IPS-18a (cell line): ENCODE data around the gene LZTFL1.

Experiments used
- H3K27ac ChIP-seq: one replicate; pipeline ENCODE4 v1.5.1; 2013; ENCODE audit warnings: low read length
- H3K27me3 ChIP-seq: one replicate; pipeline ENCODE4 v1.6.1; 2013; ENCODE audit warnings: mild to moderate bottlenecking, low read length; ENCODE audit not compliant: control insufficient read depth, insufficient read depth
- H3K36me3 ChIP-seq: one replicate; pipeline ENCODE4 v1.6.1; 2013; ENCODE audit warnings: low read depth, low read length; ENCODE audit not compliant: control insufficient read depth
- H3K4me1 ChIP-seq: one replicate; pipeline ENCODE4 v1.6.1; 2013; ENCODE audit warnings: low read depth, low read length; ENCODE audit not compliant: control insufficient read depth
- H3K4me3 ChIP-seq: one replicate; pipeline ENCODE4 v1.5.1; 2013; ENCODE audit warnings: low read length
- H3K9ac ChIP-seq: one replicate; pipeline ENCODE4 v1.6.1; 2013; ENCODE audit warnings: mild to moderate bottlenecking, low read length, moderate library complexity
- H3K9me3 ChIP-seq: one replicate; pipeline ENCODE4 v1.6.1; 2013; ENCODE audit warnings: low read depth, low read length; ENCODE audit not compliant: control insufficient read depth

LZTFL1 gene

DNA sequence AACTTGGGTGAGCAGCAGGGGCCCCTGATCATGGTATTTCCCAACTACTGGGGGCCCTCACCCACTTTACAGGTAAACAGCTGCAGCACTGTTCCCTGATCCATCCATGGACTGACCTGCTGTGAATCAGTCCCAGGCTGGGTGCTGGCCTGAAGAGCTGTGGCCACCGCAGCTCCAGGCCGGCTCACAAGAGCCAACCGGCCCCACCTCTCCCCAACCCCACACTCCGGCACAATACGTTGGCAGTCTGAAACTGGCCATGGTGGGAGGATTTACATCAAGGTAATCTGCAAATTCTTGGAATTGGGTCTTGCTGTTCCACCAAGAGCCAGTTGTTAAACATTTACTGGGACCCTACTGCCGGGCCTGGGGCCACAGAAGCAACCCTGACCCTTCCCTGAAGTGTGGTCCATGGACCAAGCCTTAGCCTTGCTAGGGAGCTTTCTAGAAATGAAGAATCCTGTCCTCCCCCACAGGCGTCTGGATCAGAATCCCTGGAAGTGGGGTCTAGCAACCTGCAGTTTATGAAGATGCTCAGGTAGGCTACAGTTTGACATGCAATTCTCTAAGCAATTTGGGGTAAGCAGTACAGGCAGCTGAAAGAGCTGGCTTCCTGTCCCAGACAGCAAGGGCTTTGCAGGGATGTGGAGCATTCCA lies 49.3 kb downstream of the LZTFL1 start:
- Histone ChIP-seq H3K9ac (no peak overlapping the region), H3K27ac (no peak overlapping the region), H3K27me3 (peaks cover 49% of the 10 kb centered on the region), H3K4me1 (peaks cover 2% of the 10 kb centered on the region), H3K36me3 (no peaks in the 10 kb centered on the region), H3K9me3 (no peaks in the 10 kb centered on the region), H3K4me3 (no peak overlapping the region)

DNA sequence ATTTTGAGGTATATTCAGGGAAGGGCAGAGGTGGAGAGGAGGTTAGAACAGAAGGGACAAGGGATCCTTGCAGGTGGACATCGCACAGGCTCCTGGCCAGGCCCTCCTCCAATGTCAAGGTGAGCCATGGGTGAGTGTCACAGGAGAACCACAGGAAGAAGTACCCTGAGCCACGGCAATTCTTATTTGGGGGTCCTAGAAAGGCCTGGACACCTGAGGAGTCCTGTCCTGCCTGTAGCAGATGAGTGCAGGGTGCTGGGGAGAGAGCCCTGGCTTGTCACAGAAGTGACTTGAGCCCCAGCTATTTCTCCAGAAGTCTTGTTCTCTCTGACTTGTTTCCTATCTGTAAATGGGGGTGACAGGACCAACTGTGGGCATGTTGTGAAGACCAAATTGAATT lies 49.9 kb downstream of the LZTFL1 start:
- Histone ChIP-seq H3K9ac (no peak overlapping the region), H3K4me3 (no peak overlapping the region), H3K27ac (no peak overlapping the region), H3K4me1 (peaks cover 2% of the 10 kb centered on the region), H3K36me3 (no peaks in the 10 kb centered on the region), H3K27me3 (peaks cover 43% of the 10 kb centered on the region), H3K9me3 (no peaks in the 10 kb centered on the region)

DNA sequence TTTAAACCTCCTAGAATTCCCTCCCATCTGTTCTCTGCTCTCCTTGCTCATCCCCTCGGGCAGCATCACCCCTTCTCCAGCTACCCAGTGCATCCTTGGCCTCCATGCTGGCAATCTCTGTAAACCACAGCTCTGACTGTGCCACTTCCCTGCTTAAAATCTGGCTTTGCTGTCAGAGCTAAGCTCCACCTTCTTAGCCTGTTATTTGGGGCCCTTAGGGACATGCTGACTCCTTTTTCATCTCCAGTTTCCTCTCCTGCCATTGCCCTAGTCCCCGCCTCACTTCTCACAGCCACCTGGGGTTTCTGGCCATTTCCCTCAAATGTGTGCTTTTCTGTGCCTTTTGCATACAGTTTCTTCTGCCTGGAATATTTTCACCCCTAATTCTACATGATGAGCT lies 51.3 kb downstream of the LZTFL1 start:
- no peaks in the 10 kb centered on the region for H3K9me3 ChIP-seq
- no peaks in the 10 kb centered on the region for H3K4me1 ChIP-seq
- peaks cover 29% of the 10 kb centered on the region for H3K27me3 ChIP-seq
- H3K36me3 ChIP-seq, result no peaks in the 10 kb centered on the region
- no peak overlapping the region for H3K27ac ChIP-seq
- H3K9ac ChIP-seq, result no peak overlapping the region
- no peak overlapping the region for H3K4me3 ChIP-seq

DNA sequence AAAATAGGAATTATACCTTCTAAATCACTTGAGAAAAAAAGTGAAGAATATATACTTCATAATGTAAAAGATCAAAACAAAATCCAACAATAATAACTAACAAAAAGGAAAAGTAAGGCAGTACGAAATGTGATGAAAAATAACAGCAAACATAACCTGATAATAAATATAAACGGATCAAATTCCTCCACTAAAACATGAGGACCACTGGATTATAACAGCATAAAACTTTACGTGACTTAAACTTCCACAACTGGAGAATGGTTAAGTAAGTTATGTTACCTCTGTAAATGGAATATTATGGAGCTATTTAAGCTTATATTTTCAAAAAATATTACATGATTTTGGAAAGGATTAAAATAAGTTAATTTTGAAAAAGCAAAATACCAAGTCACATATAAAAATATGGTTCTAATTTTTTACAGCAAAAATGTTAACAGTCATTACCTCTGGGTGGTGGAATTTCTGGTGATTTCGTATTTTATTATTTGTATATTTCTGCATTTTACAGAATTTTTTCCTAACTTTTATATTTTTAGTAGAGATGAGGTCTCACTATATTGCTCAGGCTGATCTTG lies 52.6 kb downstream of the LZTFL1 start:
- Histone ChIP-seq H3K9me3 (no peaks in the 10 kb centered on the region), H3K4me1 (no peaks in the 10 kb centered on the region), H3K9ac (no peak overlapping the region), H3K27ac (no peak overlapping the region), H3K27me3 (peaks cover 16% of the 10 kb centered on the region), H3K4me3 (no peak overlapping the region), H3K36me3 (no peaks in the 10 kb centered on the region)

DNA sequence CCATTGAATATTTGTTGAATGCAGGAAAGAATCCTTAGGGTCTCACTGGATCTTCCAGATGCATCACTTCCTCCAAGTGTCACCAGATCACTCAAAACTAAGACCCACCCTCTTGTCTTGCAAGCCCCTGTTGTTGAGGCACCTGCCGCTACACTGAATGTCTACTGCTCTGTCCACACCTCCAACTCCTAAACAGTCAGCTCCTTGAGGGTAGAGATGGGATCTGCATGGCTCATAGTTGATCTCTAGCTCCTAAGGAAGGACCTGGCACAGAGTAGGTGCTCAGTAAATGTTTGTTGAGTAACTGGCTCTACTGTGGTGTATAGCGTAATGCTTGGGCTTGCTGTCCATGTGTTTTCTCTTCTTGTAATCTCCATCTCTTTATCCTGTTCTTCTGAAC lies 54.4 kb downstream of the LZTFL1 start:
- Histone ChIP-seq H3K9me3 (no peaks in the 10 kb centered on the region), H3K27me3 (peaks cover under 1% of the 10 kb centered on the region), H3K27ac (no peak overlapping the region), H3K36me3 (no peaks in the 10 kb centered on the region), H3K9ac (no peak overlapping the region), H3K4me3 (no peak overlapping the region), H3K4me1 (no peaks in the 10 kb centered on the region)

DNA sequence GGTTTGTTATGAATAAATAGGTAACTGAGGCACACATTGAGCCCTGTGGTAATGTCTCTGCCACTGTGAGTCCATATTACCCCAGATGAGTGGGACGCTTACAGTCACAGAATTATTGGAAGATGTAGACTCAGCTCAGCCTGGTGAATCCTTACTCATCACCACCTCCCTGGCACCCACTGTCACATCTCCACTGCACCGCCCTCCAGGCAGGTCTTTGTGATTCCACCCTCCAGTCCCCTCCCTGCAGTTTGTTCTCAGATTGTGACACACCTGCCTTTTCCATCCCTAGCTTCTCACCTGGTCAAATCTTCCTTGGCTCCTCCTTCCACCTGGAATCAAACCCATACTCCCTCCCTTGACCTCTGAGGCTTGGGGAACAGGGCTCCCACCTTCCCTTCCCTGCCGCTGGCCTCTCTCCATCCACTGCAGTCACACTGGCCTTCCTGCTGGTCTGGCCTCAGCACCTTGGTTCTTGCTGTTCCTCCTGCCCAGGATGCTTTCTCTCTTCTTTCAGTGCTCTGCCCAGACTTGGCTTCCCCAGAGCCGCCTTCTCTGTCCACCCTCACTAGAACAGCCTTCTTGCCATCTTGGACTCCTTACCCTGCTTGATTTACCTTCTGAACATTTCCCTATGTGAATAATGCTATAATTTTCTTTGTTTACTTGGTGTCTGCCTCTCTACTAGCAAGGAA lies 55.0 kb downstream of the LZTFL1 start:
- H3K9ac ChIP-seq, result no peak overlapping the region
- H3K4me1 ChIP-seq, result no peaks in the 10 kb centered on the region
- no peaks in the 10 kb centered on the region for H3K36me3 ChIP-seq
- H3K27ac ChIP-seq, result no peak overlapping the region
- no peak overlapping the region for H3K4me3 ChIP-seq
- no peaks in the 10 kb centered on the region for H3K9me3 ChIP-seq
- no peaks in the 10 kb centered on the region for H3K27me3 ChIP-seq

DNA sequence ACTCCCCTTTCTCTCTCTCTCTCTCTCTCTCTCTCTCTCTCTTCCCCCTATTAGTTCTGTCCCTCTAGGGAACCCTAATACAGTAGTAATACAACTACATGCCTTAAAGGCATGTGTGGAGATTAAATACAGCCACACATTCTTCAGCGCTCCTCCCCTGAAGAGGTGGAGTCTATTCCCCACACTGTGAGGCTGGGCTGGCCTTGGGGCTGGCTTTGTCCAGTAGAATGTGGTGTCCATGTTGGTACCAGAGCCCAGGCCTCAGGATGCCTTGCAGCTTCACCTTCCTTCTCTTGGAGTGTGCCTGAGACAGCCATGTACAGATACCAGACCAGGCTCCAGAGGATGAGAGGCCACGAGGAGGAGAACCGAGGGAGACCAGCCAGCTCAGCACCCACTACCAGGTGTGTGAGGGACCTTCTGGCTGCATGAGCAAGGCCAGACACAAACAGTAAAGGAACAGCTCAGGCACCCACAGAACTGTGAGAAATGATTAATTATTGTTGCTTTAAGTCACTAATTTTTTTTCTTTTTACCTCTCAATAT lies 56.2 kb downstream of the LZTFL1 start:
- no peaks in the 10 kb centered on the region for H3K27me3 ChIP-seq
- H3K9ac ChIP-seq, result no peak overlapping the region
- no peaks in the 10 kb centered on the region for H3K4me1 ChIP-seq
- H3K9me3 ChIP-seq, result no peaks in the 10 kb centered on the region
- H3K36me3 ChIP-seq, result no peaks in the 10 kb centered on the region
- H3K27ac ChIP-seq, result no peak overlapping the region
- no peak overlapping the region for H3K4me3 ChIP-seq

DNA sequence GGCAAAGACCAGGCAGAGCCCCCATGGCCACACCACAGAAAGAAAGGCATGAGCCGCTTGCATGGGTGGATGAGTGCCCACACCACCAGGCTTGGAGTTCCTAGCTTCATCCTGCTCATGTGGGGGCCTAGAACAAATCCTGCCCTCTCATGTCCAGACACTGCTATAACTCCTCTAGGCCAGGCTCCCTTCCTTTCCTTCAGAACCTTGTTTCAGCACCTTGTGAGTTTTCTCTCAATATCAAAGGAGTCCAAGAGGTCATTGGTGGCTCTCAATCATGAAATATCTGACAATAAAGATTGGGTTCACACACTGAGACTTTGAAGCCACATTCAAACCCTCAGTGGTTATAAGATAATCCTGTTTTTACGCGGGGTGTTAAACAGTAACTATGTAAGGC lies 58.3 kb downstream of the LZTFL1 start:
- Histone ChIP-seq H3K9me3 (no peaks in the 10 kb centered on the region), H3K27ac (no peak overlapping the region), H3K9ac (no peak overlapping the region), H3K27me3 (no peaks in the 10 kb centered on the region), H3K4me1 (no peaks in the 10 kb centered on the region), H3K4me3 (no peak overlapping the region), H3K36me3 (no peaks in the 10 kb centered on the region)

DNA sequence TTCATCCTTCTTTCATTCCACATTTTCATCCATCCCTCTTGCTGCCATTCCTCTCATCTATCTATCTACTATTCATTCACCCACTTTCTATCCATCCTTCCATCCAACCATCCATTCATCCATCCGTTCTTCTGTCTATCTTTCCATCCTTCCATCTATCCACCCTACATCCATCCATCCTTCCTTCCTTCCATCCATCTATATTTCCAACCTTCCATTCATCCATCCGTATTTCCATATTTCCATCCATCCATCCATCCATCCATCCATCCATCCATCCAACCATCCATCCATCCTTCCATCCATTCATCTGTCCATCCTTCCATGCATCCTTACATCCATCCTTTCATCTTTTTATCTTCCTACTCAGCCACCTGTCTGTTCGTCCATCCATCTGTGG lies 59.5 kb downstream of the LZTFL1 start:
- Histone ChIP-seq H3K27me3 (no peaks in the 10 kb centered on the region), H3K27ac (no peak overlapping the region), H3K4me1 (no peaks in the 10 kb centered on the region), H3K4me3 (no peak overlapping the region), H3K36me3 (no peaks in the 10 kb centered on the region), H3K9ac (no peak overlapping the region), H3K9me3 (no peaks in the 10 kb centered on the region)

DNA sequence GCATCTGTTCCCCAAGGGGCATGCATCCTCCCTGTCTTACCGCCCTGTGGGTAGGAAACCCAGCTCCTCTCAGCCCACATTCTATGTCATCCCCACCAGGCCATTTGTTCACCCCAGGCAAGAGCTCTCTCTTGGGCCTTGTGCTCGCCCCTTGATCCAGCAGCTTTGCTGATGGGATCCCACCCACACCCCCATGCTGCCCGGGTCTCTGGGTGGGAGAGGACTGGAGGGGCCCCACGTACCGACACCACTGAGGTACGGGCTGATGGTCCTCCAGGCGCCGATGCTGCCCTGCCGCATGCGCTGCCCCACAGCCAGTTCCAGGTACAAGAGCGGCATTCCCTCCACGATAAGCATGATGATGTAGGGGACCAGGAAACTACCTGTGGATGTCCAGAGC lies 60.1 kb downstream of the LZTFL1 start:
- Histone ChIP-seq H3K9me3 (no peaks in the 10 kb centered on the region), H3K36me3 (no peaks in the 10 kb centered on the region), H3K27ac (no peak overlapping the region), H3K4me3 (no peak overlapping the region), H3K4me1 (no peaks in the 10 kb centered on the region), H3K27me3 (no peaks in the 10 kb centered on the region), H3K9ac (no peak overlapping the region)

DNA sequence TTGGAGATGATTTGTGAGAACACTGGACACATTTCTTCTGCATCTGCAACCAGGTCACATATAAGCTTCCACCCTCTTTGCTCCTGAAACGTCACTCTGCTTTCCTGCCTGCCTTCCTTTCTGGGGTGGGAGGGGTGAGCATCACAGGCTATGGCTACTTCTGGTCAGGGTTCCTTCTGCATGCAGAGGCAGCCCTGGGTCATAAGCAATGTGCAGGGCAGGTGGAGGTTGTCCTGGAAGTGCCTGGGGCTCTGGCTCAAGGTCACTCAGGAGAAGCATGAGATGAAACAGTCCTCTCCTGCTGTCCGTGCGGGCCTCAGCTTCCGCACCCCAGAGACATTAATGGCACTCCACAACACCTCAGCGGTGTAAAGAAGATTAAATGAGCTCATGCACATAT lies 60.6 kb downstream of the LZTFL1 start:
- Histone ChIP-seq H3K36me3 (no peaks in the 10 kb centered on the region), H3K9ac (no peak overlapping the region), H3K27ac (no peak overlapping the region), H3K27me3 (no peaks in the 10 kb centered on the region), H3K4me3 (no peak overlapping the region), H3K9me3 (no peaks in the 10 kb centered on the region), H3K4me1 (no peaks in the 10 kb centered on the region)
